Measurements from ENCODE around the gene BCAS2. TPM values are rescaled to one million over a fixed set of nuclear protein-coding genes. Genes with fewer than 3 reads are reported as not detected.
"Not testable (repeated sequence)": the region's sequence is repeated elsewhere in the genome, so short reads cannot be mapped to it uniquely, and the experiment has no call there.

Gene BCAS2
- total RNA-seq, 1 experiment from 2014 or later = 43.1 TPM

DNA sequence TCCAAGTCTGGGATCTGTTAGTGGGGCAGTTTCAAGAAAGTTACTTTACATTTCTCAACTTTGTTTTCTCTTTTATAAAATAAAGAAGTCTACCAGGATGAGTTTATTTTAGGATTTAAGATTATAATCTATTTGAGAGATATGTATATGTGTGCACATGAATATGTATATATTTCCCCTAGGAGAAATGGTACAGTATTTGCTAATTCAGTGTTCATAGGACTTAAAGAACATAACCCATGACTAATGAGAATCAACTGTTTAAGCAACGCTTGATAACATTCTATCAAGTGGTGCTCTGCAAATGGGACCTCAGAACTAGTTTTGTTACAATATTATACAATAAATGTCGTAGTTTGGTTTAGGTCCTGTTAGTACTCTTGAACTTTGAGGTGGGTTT, 7.0 kb downstream of the BCAS2 start:
- DNase-seq (ENCODE audit: low read depth, low spot score) = no peak
- in situ Hi-C loops (cut with HindIII; ENCODE audit: low pct_unique_long_range_greater_than_20kb, low sequenced_read_pairs) = no loop called here

- no peak for DNase-seq (ENCODE audit: low read depth, low spot score)
- in situ Hi-C loops (cut with HindIII; ENCODE audit: low pct_unique_long_range_greater_than_20kb, low sequenced_read_pairs) = no loop called here
Observed at GRCh38 chr1:114564141-114564540, 17.3 kb downstream of the BCAS2 start.

DNA sequence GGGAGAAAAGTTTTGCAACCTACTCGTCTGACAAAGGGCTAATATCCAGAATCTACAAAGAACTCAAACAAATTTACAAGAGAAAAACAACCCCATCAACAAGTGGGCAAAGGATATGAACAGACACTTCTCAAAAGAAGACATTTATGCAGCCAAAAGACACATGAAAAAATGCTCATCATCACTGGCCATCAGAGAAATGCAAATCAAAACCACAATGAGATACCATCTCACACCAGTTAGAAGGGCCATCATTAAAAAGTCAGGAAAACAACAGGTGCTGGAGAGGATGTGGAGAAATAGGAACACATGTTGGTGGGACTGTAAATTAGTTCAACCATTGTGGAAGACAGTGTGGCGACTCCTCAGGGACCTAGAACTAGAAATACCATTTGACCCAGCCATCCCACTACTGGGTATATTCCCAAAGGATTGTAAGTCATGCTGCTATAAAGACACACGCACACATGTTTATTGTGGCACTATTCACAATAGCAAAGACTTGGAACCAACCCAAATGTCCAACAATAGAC, 18.4 kb downstream of the BCAS2 start:
- DNase-seq (ENCODE audit: low read depth, low spot score); in situ Hi-C loops (cut with HindIII; ENCODE audit: low pct_unique_long_range_greater_than_20kb, low sequenced_read_pairs): not testable (repeated sequence)

DNA sequence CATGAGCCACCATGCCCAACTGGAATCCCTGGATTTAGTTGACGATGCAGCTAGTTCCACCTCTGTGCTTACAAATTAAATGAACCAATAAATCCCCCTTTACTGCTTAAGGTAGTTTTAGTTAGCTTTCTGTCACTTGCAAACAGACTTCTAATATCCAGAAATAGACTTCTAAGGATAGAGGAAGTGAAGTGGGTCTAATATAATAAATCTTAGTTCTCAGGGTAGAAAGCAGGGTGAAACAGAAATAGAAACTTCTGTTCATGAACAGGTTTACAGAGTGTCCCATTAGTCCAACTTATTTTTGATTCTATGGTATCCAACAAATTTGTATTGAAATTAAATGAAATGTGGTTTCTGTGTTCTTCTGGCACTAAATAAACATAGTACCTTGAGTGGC, 20.1 kb downstream of the BCAS2 start:
- in situ Hi-C loops (cut with HindIII; ENCODE audit: low pct_unique_long_range_greater_than_20kb, low sequenced_read_pairs) = no loop called here
- DNase-seq (ENCODE audit: low read depth, low spot score) = no peak

- in situ Hi-C loops (cut with HindIII; ENCODE audit: low pct_unique_long_range_greater_than_20kb, low sequenced_read_pairs) = no loop called here
- no peak for DNase-seq (ENCODE audit: low read depth, low spot score)
Observed at GRCh38 chr1:114559356-114559755, 22.1 kb downstream of the BCAS2 start.

- DNase-seq (ENCODE audit: low read depth, low spot score) = peak; percentile 48
Observed at GRCh38 chr1:114558544-114558943, 22.9 kb downstream of the BCAS2 start.

GRCh38 chr1:114554577-114554976, 26.8 kb downstream of the BCAS2 start:
- no peak for DNase-seq (ENCODE audit: low read depth, low spot score)
- in situ Hi-C loops (cut with HindIII; ENCODE audit: low pct_unique_long_range_greater_than_20kb, low sequenced_read_pairs) = no loop called here

More at GRCh38 chr1:114558544-114558943, 22.9 kb downstream of the BCAS2 start:
- in situ Hi-C loops (cut with HindIII; ENCODE audit: low pct_unique_long_range_greater_than_20kb, low sequenced_read_pairs) = no loop called here

GRCh38 chr1:114552106-114552639, 29.2 kb downstream of the BCAS2 start:
- in situ Hi-C loops (cut with HindIII; ENCODE audit: low pct_unique_long_range_greater_than_20kb, low sequenced_read_pairs) = no loop called here
- DNase-seq (ENCODE audit: low read depth, low spot score) = no peak

DNA sequence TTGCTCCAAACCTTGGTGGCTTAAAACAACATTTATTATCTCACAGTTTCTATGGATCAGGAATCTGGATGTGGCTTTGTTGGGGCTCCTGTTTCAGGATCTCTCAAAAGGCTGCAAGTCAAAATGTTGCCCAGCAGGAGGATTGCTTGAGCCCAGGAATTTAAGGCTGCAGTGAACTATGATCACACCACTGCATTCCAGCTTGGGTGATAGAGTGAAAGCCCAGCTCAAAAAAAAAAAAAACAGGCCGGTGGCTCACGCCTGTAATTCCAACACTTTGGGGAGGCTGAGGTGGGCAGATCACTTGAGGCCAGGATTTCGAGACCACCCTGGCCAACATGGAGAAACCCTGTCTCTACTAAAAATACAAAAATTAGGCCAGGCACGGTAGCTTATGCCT, 30.0 kb downstream of the BCAS2 start:
- in situ Hi-C loops (cut with HindIII; ENCODE audit: low pct_unique_long_range_greater_than_20kb, low sequenced_read_pairs) = no loop called here
- DNase-seq (ENCODE audit: low read depth, low spot score) = no peak

GRCh38 chr1:114550336-114550735, 31.1 kb downstream of the BCAS2 start:
- in situ Hi-C loops (cut with HindIII; ENCODE audit: low pct_unique_long_range_greater_than_20kb, low sequenced_read_pairs) = no loop called here
- no peak for DNase-seq (ENCODE audit: low read depth, low spot score)

DNA sequence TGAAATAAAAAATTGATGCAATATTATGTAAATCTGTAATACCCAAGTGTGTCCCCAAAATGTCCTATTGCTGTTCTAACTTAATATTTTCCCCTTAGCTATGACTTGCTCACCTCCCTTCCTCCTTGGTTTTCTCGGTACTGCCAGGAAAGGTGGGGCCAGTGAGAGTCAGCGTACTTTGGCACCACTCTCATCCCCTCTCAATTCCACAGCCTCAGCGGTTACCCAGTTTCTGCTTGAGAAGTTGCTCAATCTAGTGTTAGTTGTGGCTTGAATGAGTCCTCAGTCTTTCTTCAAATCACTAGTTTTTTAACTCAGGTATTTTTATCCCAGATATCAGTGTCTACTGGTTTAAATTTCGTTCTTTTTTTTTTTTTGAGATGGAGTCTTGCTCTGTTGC, 32.3 kb downstream of the BCAS2 start:
- no peak for DNase-seq (ENCODE audit: low read depth, low spot score)
- in situ Hi-C loops (cut with HindIII; ENCODE audit: low pct_unique_long_range_greater_than_20kb, low sequenced_read_pairs) = no loop called here

GRCh38 chr1:114547076-114547475, 34.3 kb downstream of the BCAS2 start:
- no peak for DNase-seq (ENCODE audit: low read depth, low spot score)
- in situ Hi-C loops (cut with HindIII; ENCODE audit: low pct_unique_long_range_greater_than_20kb, low sequenced_read_pairs) = no loop called here

DNA sequence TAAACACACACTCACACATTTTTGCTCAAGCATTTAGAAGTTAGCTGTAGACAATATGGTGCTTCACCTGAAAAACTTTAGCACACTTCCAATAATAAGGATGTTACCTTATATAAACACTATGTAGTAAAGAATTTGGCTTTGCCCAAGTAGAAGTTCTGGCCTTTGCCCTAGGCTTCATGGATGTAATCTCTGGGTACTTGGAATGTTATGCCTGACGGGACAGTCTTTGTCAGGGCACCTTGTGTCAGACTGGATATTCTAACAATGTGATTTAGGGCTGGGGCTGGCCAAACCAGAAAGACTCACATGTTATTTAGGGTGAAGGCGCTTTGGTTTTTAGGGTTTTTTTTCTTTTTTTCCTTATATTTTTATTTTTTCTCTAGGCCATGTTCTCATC, 35.6 kb downstream of the BCAS2 start:
- DNase-seq (ENCODE audit: low read depth, low spot score) = no peak
- in situ Hi-C loops (cut with HindIII; ENCODE audit: low pct_unique_long_range_greater_than_20kb, low sequenced_read_pairs) = no loop called here

DNA sequence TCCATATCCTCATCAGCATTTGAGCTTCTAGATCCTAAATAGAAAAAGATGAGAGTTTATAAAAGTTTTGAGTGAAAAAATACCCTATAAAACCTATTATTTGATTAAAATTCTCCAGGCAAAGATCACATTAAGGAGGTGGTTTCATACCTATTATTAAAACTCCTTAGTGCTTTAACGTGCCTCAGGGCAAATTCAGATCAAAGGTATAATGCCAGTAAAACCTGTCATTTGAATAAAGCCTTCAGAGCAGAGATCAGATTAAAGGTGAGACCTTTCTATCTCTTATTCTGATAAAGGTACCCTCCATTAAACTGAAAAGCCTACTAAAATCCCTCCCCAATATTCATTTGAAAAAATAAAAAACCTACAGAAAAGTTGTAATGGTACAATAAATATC, 36.1 kb downstream of the BCAS2 start:
- in situ Hi-C loops (cut with HindIII; ENCODE audit: low pct_unique_long_range_greater_than_20kb, low sequenced_read_pairs) = no loop called here

DNA sequence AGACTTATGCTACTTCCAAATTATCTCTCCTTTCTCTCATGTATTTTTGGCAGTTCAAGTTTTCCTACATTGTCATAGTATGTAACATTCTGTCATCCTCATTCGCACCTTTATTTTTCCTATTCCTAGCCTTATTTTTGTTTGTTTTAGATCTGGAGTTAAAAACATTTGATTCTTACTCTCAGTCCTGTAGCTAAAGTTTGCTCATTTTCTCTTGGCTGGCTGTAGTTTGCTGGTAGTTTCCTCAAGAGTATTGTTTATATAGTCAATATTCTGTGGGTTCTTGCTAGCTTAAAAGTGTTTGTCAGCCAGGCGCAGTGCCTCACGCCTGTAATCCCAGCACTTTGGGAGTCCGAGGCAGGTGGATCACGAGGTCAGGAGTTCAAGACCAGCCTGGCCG, 40.6 kb downstream of the BCAS2 start:
- in situ Hi-C loops (cut with HindIII; ENCODE audit: low pct_unique_long_range_greater_than_20kb, low sequenced_read_pairs) = no loop called here
- no peak for DNase-seq (ENCODE audit: low read depth, low spot score)

More for the DNA sequence above, 36.1 kb downstream of the BCAS2 start:
- DNase-seq (ENCODE audit: low read depth, low spot score) = no peak

- in situ Hi-C loops (cut with HindIII; ENCODE audit: low pct_unique_long_range_greater_than_20kb, low sequenced_read_pairs) = no loop called here
- DNase-seq (ENCODE audit: low read depth, low spot score) = no peak
Observed at GRCh38 chr1:114540272-114540671, 41.1 kb downstream of the BCAS2 start.

- in situ Hi-C loops (cut with HindIII; ENCODE audit: low pct_unique_long_range_greater_than_20kb, low sequenced_read_pairs) = no loop called here
Observed at GRCh38 chr1:114536043-114536442, 45.4 kb downstream of the BCAS2 start.

DNA sequence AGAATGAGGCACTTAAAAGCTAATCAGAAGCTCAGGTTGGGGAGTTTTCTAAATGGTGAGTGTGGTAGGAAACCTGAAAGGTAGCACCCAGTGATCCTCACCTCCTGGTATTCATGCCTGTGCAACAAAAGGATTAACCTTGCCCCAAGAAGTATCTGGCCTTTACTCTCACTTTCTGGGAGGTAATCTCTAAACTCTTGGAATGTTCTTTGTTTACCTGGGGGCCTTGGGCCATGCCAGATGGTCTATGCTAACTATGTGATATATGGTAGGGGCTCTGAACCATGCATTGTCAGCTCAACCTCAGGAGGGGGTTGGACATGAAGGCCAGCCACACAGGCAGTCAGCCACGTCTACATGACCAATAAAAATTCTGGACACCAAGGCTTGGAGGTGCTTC, 46.0 kb downstream of the BCAS2 start:
- DNase-seq (ENCODE audit: low read depth, low spot score) = no peak
- in situ Hi-C loops (cut with HindIII; ENCODE audit: low pct_unique_long_range_greater_than_20kb, low sequenced_read_pairs) = no loop called here

More at GRCh38 chr1:114536043-114536442, 45.4 kb downstream of the BCAS2 start:
- no peak for DNase-seq (ENCODE audit: low read depth, low spot score)

DNA sequence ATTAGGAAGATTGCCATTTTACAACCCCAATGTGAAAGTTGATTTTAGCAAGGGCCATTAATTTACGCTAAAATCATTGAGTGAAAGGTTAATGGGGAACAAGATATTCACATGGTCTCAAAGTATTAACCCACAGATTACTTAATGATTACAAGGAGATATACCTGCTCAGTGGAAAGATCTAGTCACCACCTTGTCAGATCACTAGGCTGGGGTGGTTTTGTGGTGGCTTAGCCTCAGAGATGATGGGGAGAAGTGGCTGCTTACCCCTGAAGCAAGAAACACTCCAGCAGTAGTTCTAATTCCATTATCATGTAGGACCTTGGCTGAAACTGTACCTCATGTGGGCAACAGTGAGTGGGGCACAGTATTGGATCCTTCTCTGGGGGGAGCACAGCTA, 50.3 kb downstream of the BCAS2 start:
- in situ Hi-C loops (cut with HindIII; ENCODE audit: low pct_unique_long_range_greater_than_20kb, low sequenced_read_pairs) = no loop called here

GRCh38 chr1:114530224-114530623, 51.2 kb downstream of the BCAS2 start:
- no peak for DNase-seq (ENCODE audit: low read depth, low spot score)
- in situ Hi-C loops (cut with HindIII; ENCODE audit: low pct_unique_long_range_greater_than_20kb, low sequenced_read_pairs) = no loop called here

More for the DNA sequence above, 50.3 kb downstream of the BCAS2 start:
- DNase-seq (ENCODE audit: low read depth, low spot score) = no peak
